Activated naive CD4-positive, alpha-beta T cell treated with anti-CD3 and anti-CD28 coated beads, Interleukin-2, amount 10 ng/mL, durations not matched to agents 7 days and 5 days (primary cell): ENCODE data around the gene BCR.
A peak's percentile ranks its signal among the peaks of the same experiment; 100 is the strongest.

ENCODE experiments used
- CTCF ChIA-PET: fragments of 350-600 bp; sonication (Branson Sonifier 250); formaldehyde crosslinking; loops from one replicate; lab custom pipeline; 2021; ENCODE audit warnings: antibody characterized with exemption; lab: Charles Lee
- DNase-seq: peaks from one replicate; pipeline ENCODE4 v3.0.0-alpha.2; 2020
- H3K27ac Mint-ChIP-seq: one replicate; pipeline ENCODE4 v1.8.0; 2021; ENCODE audit warnings: mild to moderate bottlenecking, moderate library complexity, mixed read lengths
- H3K27me3 Mint-ChIP-seq: one replicate; pipeline ENCODE4 v1.8.0; 2021; ENCODE audit warnings: mild to moderate bottlenecking, mixed read lengths
- H3K36me3 Mint-ChIP-seq: one replicate; pipeline ENCODE4 v1.8.0; 2021; ENCODE audit warnings: mixed read lengths
- H3K4me1 Mint-ChIP-seq: one replicate; pipeline ENCODE4 v1.8.0; 2021; ENCODE audit warnings: mixed read lengths
- H3K4me3 Mint-ChIP-seq: one replicate; pipeline ENCODE4 v1.8.0; 2021; ENCODE audit warnings: mild to moderate bottlenecking, moderate library complexity, mixed read lengths
- H3K9me3 Mint-ChIP-seq: one replicate; pipeline ENCODE4 v1.8.0; 2021; ENCODE audit warnings: mixed read lengths

BCR gene

GRCh38 chr22:23243859-23244689 lies 63.8 kb downstream of the BCR start:
- Mint-ChIP-seq H3K4me3 (peak overlapping the region; percentile 26), H3K36me3 (peaks cover 18% of the 10 kb centered on the region), H3K27me3 (no peaks in the 10 kb centered on the region), H3K4me1 (peaks cover 84% of the 10 kb centered on the region), H3K9me3 (peaks cover 3% of the 10 kb centered on the region), H3K27ac (peak overlapping the region; percentile 90)
- CTCF ChIA-PET: interaction anchor here (0.7 to 1.6 kb wide), 5 partner anchors 12 to 66 kb away, joined by 3 to 12 read pairs (median 5); no protein-coding TSS in a partner anchor
- DNase-seq: no peak

- Mint-ChIP-seq H3K36me3 (peaks cover 12% of the 10 kb centered on the region), H3K27ac (peak overlapping the region; percentile 90), H3K4me1 (peaks cover 83% of the 10 kb centered on the region), H3K4me3 (no peak overlapping the region), H3K27me3 (no peaks in the 10 kb centered on the region), H3K9me3 (no peaks in the 10 kb centered on the region)
- DNase-seq: no peak
- CTCF ChIA-PET: no interaction called here
Measured at GRCh38 chr22:23244690-23245044, 64.4 kb downstream of the BCR start.

GRCh38 chr22:23245045-23245798 lies 64.9 kb downstream of the BCR start:
- no peak overlapping the region for H3K27ac Mint-ChIP-seq
- no peaks in the 10 kb centered on the region for H3K27me3 Mint-ChIP-seq
- H3K9me3 Mint-ChIP-seq: no peaks in the 10 kb centered on the region
- H3K4me1 Mint-ChIP-seq: peaks cover 85% of the 10 kb centered on the region
- no peak overlapping the region for H3K4me3 Mint-ChIP-seq
- peaks cover 11% of the 10 kb centered on the region for H3K36me3 Mint-ChIP-seq
- CTCF ChIA-PET: no interaction called here
- no peak for DNase-seq

- no peaks in the 10 kb centered on the region for H3K27me3 Mint-ChIP-seq
- no peak overlapping the region for H3K27ac Mint-ChIP-seq
- DNase-seq: no peak
- H3K36me3 Mint-ChIP-seq: peaks cover 9% of the 10 kb centered on the region
- peaks cover 87% of the 10 kb centered on the region for H3K4me1 Mint-ChIP-seq
- CTCF ChIA-PET: no interaction called here
- no peak overlapping the region for H3K4me3 Mint-ChIP-seq
- H3K9me3 Mint-ChIP-seq: no peaks in the 10 kb centered on the region
Measured at GRCh38 chr22:23245799-23246136, 65.5 kb downstream of the BCR start.

GRCh38 chr22:23246982-23247766 lies 66.9 kb downstream of the BCR start:
- no peak overlapping the region for H3K4me3 Mint-ChIP-seq
- no peaks in the 10 kb centered on the region for H3K9me3 Mint-ChIP-seq
- CTCF ChIA-PET: interaction anchor here (1.0 kb wide), 1 partner anchor 35 kb away, joined by 3 read pairs; no protein-coding TSS in a partner anchor
- H3K27me3 Mint-ChIP-seq: no peaks in the 10 kb centered on the region
- no peak for DNase-seq
- H3K36me3 Mint-ChIP-seq: peaks cover 9% of the 10 kb centered on the region
- peak overlapping the region; percentile 19 for H3K27ac Mint-ChIP-seq
- peaks cover 74% of the 10 kb centered on the region for H3K4me1 Mint-ChIP-seq

GRCh38 chr22:23248583-23248982 lies 68.3 kb downstream of the BCR start:
- H3K27ac Mint-ChIP-seq: no peak overlapping the region
- peaks cover 9% of the 10 kb centered on the region for H3K36me3 Mint-ChIP-seq
- DNase-seq: no peak
- peaks cover 60% of the 10 kb centered on the region for H3K4me1 Mint-ChIP-seq
- no peaks in the 10 kb centered on the region for H3K27me3 Mint-ChIP-seq
- H3K9me3 Mint-ChIP-seq: no peaks in the 10 kb centered on the region
- CTCF ChIA-PET: no interaction called here
- no peak overlapping the region for H3K4me3 Mint-ChIP-seq

- Mint-ChIP-seq H3K27me3 (no peaks in the 10 kb centered on the region), H3K9me3 (no peaks in the 10 kb centered on the region), H3K27ac (peak overlapping the region; percentile 77), H3K36me3 (peaks cover 10% of the 10 kb centered on the region), H3K4me1 (peaks cover 45% of the 10 kb centered on the region), H3K4me3 (no peak overlapping the region)
- no peak for DNase-seq
- CTCF ChIA-PET: interaction anchor here (0.8 to 1.9 kb wide), 2 partner anchors 32 to 73 kb away, joined by 3 to 5 read pairs; no protein-coding TSS in a partner anchor
Measured at GRCh38 chr22:23250056-23250784, 69.9 kb downstream of the BCR start.

- Mint-ChIP-seq H3K27ac (no peak overlapping the region), H3K4me3 (no peak overlapping the region)
Measured at GRCh38 chr22:23250785-23251363, 70.6 kb downstream of the BCR start.

GRCh38 chr22:23251445-23252093 lies 71.3 kb downstream of the BCR start:
- CTCF ChIA-PET: interaction anchor here (1.0 to 1.9 kb wide), 2 partner anchors 30 to 73 kb away, joined by 3 to 5 read pairs; no protein-coding TSS in a partner anchor
- H3K27me3 Mint-ChIP-seq: no peaks in the 10 kb centered on the region
- H3K9me3 Mint-ChIP-seq: no peaks in the 10 kb centered on the region
- no peak overlapping the region for H3K27ac Mint-ChIP-seq
- H3K4me1 Mint-ChIP-seq: peaks cover 34% of the 10 kb centered on the region
- DNase-seq: no peak
- peaks cover 12% of the 10 kb centered on the region for H3K36me3 Mint-ChIP-seq
- H3K4me3 Mint-ChIP-seq: no peak overlapping the region

More at GRCh38 chr22:23250785-23251363, 70.6 kb downstream of the BCR start:
- Mint-ChIP-seq H3K36me3 (peaks cover 12% of the 10 kb centered on the region), H3K9me3 (no peaks in the 10 kb centered on the region), H3K4me1 (peaks cover 39% of the 10 kb centered on the region), H3K27me3 (no peaks in the 10 kb centered on the region)
- DNase-seq: no peak
- CTCF ChIA-PET: interaction anchor here (0.8 to 1.9 kb wide), 2 partner anchors 31 to 74 kb away, joined by 3 to 5 read pairs; no protein-coding TSS in a partner anchor

GRCh38 chr22:23253475-23254055 lies 73.3 kb downstream of the BCR start:
- Mint-ChIP-seq H3K4me3 (no peak overlapping the region), H3K27ac (peak overlapping the region; percentile 60), H3K9me3 (no peaks in the 10 kb centered on the region), H3K4me1 (peaks cover 18% of the 10 kb centered on the region), H3K27me3 (no peaks in the 10 kb centered on the region), H3K36me3 (peaks cover 12% of the 10 kb centered on the region)
- CTCF ChIA-PET: no interaction called here
- no peak for DNase-seq

- H3K27ac Mint-ChIP-seq: no peak overlapping the region
- no peaks in the 10 kb centered on the region for H3K27me3 Mint-ChIP-seq
- H3K9me3 Mint-ChIP-seq: no peaks in the 10 kb centered on the region
- H3K4me1 Mint-ChIP-seq: peaks cover under 1% of the 10 kb centered on the region
- H3K4me3 Mint-ChIP-seq: no peak overlapping the region
- no peak for DNase-seq
- CTCF ChIA-PET: interaction anchor here (1.6 kb wide), 1 partner anchor 84 kb away, joined by 3 read pairs; no protein-coding TSS in a partner anchor
- H3K36me3 Mint-ChIP-seq: peaks cover 12% of the 10 kb centered on the region
Measured at GRCh38 chr22:23255506-23256170, 75.3 kb downstream of the BCR start.
